Natural killer cell (primary cell): ENCODE results near the gene NAALAD2. TPM values are rescaled to one million over a fixed set of nuclear protein-coding genes. Genes with fewer than 3 reads are reported as not detected.
A peak's percentile ranks its signal among the peaks of the same experiment; 100 is the strongest.

ENCODE experiments used
- ATAC-seq, 3 donors: fragments of 150-1000 bp in 2 of 3; fragments of 200-7000 bp in 1 of 3; cut with Tn5 transposase; 1 replicate in 1 of 3; 2 replicates in 2 of 3; pipeline ENCODE4 v1.10.0; 2021; ENCODE audit warnings: mild to moderate bottlenecking in 2 of 3, moderate library complexity in 2 of 3
- DNase-seq, 2 donors: peaks; one replicate each; pipeline versions ENCODE4 v3.0.0 to v3.0.0-alpha.2; 2013 to 2021; ENCODE audit warnings: mixed read lengths in 1 of 2
- H3K27ac ChIP-seq: one replicate; pipeline ENCODE4 v1.5.1; 2013; ENCODE audit warnings: mild to moderate bottlenecking, low read length
- H3K27me3 ChIP-seq: one replicate; pipeline ENCODE4 v1.6.1; 2013; ENCODE audit warnings: low read length; ENCODE audit not compliant: control insufficient read depth, insufficient read depth
- H3K36me3 ChIP-seq: one replicate; pipeline ENCODE4 v1.6.1; 2013; ENCODE audit warnings: low read length; ENCODE audit not compliant: control insufficient read depth, insufficient read depth
- H3K4me1 ChIP-seq: one replicate; pipeline ENCODE4 v1.6.1; 2013; ENCODE audit warnings: low read length; ENCODE audit not compliant: control insufficient read depth, insufficient read depth
- H3K4me3 ChIP-seq: one replicate; pipeline ENCODE4 v1.5.1; 2013; ENCODE audit warnings: low read length
- H3K9me3 ChIP-seq: one replicate; pipeline ENCODE4 v1.6.1; 2013; ENCODE audit warnings: low read length; ENCODE audit not compliant: control insufficient read depth, insufficient read depth
- H3K27ac Mint-ChIP-seq, 2 donors: one replicate each; pipeline ENCODE4 v1.8.0; 2022; ENCODE audit warnings: mild to moderate bottlenecking in 2 of 2, mixed read lengths in 2 of 2, moderate library complexity in 1 of 2
- H3K27me3 Mint-ChIP-seq, 2 donors: one replicate each; pipeline ENCODE4 v1.8.0; 2022; ENCODE audit warnings: low read depth in 2 of 2, mixed read lengths in 2 of 2
- H3K36me3 Mint-ChIP-seq: one replicate; pipeline ENCODE4 v1.8.0; 2022; ENCODE audit warnings: mixed read lengths
- H3K4me1 Mint-ChIP-seq, 2 donors: one replicate each; pipeline ENCODE4 v1.8.0; 2022; ENCODE audit warnings: mixed read lengths in 2 of 2
- H3K4me3 Mint-ChIP-seq: one replicate; pipeline ENCODE4 v1.8.0; 2022; ENCODE audit warnings: mild to moderate bottlenecking, moderate library complexity, mixed read lengths
- H3K9me3 Mint-ChIP-seq, 2 donors: one replicate each; pipeline ENCODE4 v1.8.0; 2022; ENCODE audit warnings: mixed read lengths in 2 of 2
- CTCF ChIP-seq: fragments of 200-600 bp; IDR thresholded peaks from one replicate; pipeline ENCODE4 v1.8.0; 2022; ENCODE audit warnings: antibody characterized with exemption
- WGBS: methylation state at CpG from one replicate; pipeline ENCODE4 v1.1.7; 2013; ENCODE audit warnings: missing lambda C conversion rate; ENCODE audit not compliant: insufficient coverage; 5-methylcytosine and 5-hydroxymethylcytosine counted together
- intact Hi-C: fragments of 100-400 bp; cut with micrococcal nuclease; formaldehyde crosslinking; loops from one replicate; pipeline ENCODE4 v1.14.2; 2022
- total RNA-seq, 4 donors: library from RNA; stranded (reverse); fragments of 120-200 nt in 1 of 4; gene quantifications; one replicate each; pipeline versions ENCODE4 v1.2.3 to v1.2.4, GENCODE V29; 2013 to 2022

NAALAD2 gene
- total RNA-seq, 3 donors from 2014 or later (not counting 1 experiment from before 2014, with no cell fraction given): not detected

DNA sequence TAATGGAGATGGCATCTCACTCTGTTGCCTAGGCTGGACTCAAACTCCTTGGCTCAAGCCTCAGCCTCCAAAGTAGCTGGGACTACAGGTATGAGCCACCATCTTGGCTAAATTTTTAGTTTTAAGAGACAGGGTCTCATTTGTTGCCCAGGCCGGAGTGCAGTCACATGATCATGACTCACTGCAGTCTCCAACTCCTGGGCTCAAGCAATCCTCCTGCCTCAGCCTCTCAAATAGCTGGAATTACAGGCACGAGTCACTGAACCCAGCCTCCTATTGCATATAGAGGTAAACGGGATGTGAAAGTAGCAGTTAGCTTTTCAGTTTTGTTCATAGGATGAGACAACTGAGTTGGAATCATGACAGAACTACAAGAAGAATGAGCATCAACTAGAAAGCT lies 9.5 kb upstream of the NAALAD2 start:
- H3K27me3 ChIP-seq: no peaks in the 10 kb centered on the region
- ATAC-seq (no peak), DNase-seq (no peak)
- WGBS: 89% methylated on average over 2 of the region's 3 CpGs
- H3K4me1 ChIP-seq: no peaks in the 10 kb centered on the region
- Mint-ChIP-seq H3K27ac (no peak overlapping the region), H3K4me1 (no peaks in the 10 kb centered on the region), H3K9me3 (peaks cover 2 to 3% of the 10 kb centered on the region in 2 donors), H3K36me3 (no peaks in the 10 kb centered on the region), H3K4me3 (no peak overlapping the region), H3K27me3 (no peaks in the 10 kb centered on the region)
- no peaks in the 10 kb centered on the region for H3K36me3 ChIP-seq
- TF ChIP-seq CTCF: no peak
- H3K4me3 ChIP-seq: no peak overlapping the region
- H3K27ac ChIP-seq: no peak overlapping the region
- intact Hi-C loops: no loop called here
- no peaks in the 10 kb centered on the region for H3K9me3 ChIP-seq

- H3K27me3 Mint-ChIP-seq: peaks cover 12 to 15% of the 10 kb centered on the region in 2 donors
Measured at GRCh38 chr11:90133560-90134477, 644 bp upstream of the NAALAD2 start.

GRCh38 chr11:90135016-90135415 lies 553 bp downstream of the NAALAD2 start:
- H3K9me3 ChIP-seq: no peaks in the 10 kb centered on the region
- intact Hi-C loops: no loop called here
- H3K27me3 ChIP-seq: peaks cover 12% of the 10 kb centered on the region
- no peaks in the 10 kb centered on the region for H3K36me3 ChIP-seq
- no peak for TF ChIP-seq CTCF
- H3K27ac ChIP-seq: no peak overlapping the region
- H3K4me1 ChIP-seq: peaks cover 6% of the 10 kb centered on the region
- H3K4me3 Mint-ChIP-seq: peak overlapping the region; percentile 51
- H3K27ac Mint-ChIP-seq: no peak overlapping the region
- H3K4me1 Mint-ChIP-seq: peaks cover 0 to 10% of the 10 kb centered on the region in 2 donors
- no CpG with 5 or more reads among the region's 5 CpGs for WGBS
- H3K36me3 Mint-ChIP-seq: peaks cover 13% of the 10 kb centered on the region
- H3K4me3 ChIP-seq: no peak overlapping the region
- no peak for ATAC-seq
- peaks cover 6 to 7% of the 10 kb centered on the region in 2 donors for H3K9me3 Mint-ChIP-seq
- DNase-seq: no peak
- peaks cover 12 to 15% of the 10 kb centered on the region in 2 donors for H3K27me3 Mint-ChIP-seq

More at GRCh38 chr11:90133560-90134477, 644 bp upstream of the NAALAD2 start:
- H3K4me3 ChIP-seq: no peak overlapping the region
- peaks cover 12% of the 10 kb centered on the region for H3K27me3 ChIP-seq
- no peak for TF ChIP-seq CTCF
- Mint-ChIP-seq H3K27ac (no peak overlapping the region), H3K4me3 (peak overlapping the region; percentile 32), H3K36me3 (peaks cover 13% of the 10 kb centered on the region), H3K4me1 (peaks cover 0 to 10% of the 10 kb centered on the region in 2 donors), H3K9me3 (peaks cover 6% of the 10 kb centered on the region in 2 donors)
- DNase-seq: no peak
- no peak overlapping the region for H3K27ac ChIP-seq
- no peak for ATAC-seq
- no peaks in the 10 kb centered on the region for H3K36me3 ChIP-seq
- H3K4me1 ChIP-seq: peaks cover 6% of the 10 kb centered on the region
- no peaks in the 10 kb centered on the region for H3K9me3 ChIP-seq
- intact Hi-C loops: no loop called here
- WGBS: 40% methylated on average over 11 of the region's 11 CpGs
